ENCODE measurements around the gene AUH. TPM values are rescaled to one million over a fixed set of nuclear protein-coding genes. Genes with fewer than 3 reads are reported as not detected.

Gene AUH
- total RNA-seq, 1 experiment from 2014 or later, result 21.7 TPM

DNA sequence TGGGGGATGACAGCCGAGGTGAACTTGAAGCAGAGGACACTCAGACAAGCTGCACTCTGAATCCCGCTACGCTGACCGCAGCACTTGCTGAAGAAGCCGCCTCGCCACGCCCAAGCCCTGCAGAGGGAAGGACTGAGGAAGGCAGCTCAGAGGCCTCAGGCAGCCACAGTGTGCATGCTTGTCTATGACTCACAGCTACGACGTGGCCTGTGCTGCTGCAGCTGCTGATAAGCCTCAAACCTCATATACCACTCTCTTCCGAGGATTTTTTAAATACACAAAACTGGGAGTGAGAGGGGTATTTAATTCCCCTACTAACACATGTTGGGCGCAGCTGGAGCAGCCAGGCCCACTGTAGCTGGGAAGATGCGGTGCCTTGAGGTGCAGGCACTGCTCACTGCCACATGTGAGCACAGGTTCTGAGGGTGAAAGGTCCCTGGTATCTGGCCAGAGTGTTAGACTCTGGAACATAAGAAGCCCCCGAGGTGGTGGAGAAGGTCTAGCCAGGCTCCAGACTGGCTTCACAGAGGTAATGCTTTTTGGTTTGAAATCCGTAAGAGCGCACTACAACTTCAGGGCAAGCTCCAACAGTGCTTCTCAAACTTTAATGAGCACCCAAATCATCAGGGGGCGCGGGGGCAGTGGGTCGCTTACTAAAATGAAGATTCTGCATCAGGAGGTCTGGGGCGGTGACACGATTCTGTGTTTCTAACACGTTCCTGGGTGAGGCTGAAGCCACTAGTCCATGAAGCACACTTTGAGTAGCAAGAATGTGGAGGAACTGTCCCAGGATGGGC, 196.8 kb downstream of the AUH start:
- no peak overlapping the region for H3K4me2 ChIP-seq (ENCODE audit: insufficient read depth, insufficient read length, low read length)
- H3K27ac Mint-ChIP-seq, result no peak overlapping the region

More for the DNA sequence above, 196.8 kb downstream of the AUH start:
- Histone ChIP-seq H2AK5ac (ENCODE audit: insufficient read length, low read length) (no peak overlapping the region), H4K8ac (replicated peaks; ENCODE audit: insufficient read length, low read depth, low read length) (no peak overlapping the region), H3K23me2 (ENCODE audit: insufficient read length, low read depth, low read length, poor library complexity, severe bottlenecking) (no peaks in the 10 kb centered on the region), H4K20me1 (ENCODE audit: control insufficient read depth, insufficient read depth, insufficient read length) (no peaks in the 10 kb centered on the region), H3K27ac (ENCODE audit: insufficient read length, low read depth, low read length) (no peak overlapping the region), H3K4ac (ENCODE audit: low read depth, low read length) (no peak overlapping the region), H3K4me1 (ENCODE audit: insufficient read depth, low read length) (no peaks in the 10 kb centered on the region; the same call in 1 of the 2 replicates), H2BK15ac (ENCODE audit: low read depth, low read length) (no peak overlapping the region), H4K91ac (ENCODE audit: insufficient read length, low read depth, low read length) (no peak overlapping the region), H2BK120ac (ENCODE audit: low read depth, low read length, poor library complexity, severe bottlenecking) (no peak overlapping the region), H3K18ac (ENCODE audit: insufficient read length, low read depth, low read length) (no peak overlapping the region), H2BK12ac (ENCODE audit: insufficient read length, low read depth, low read length) (no peak overlapping the region), H3K9me3 (ENCODE audit: control insufficient read depth, low read depth, low read length) (no peaks in the 10 kb centered on the region), H3K56ac (ENCODE audit: insufficient read length, low read depth, low read length) (no peak overlapping the region), H4K5ac (ENCODE audit: insufficient read length, low read depth, low read length) (no peak overlapping the region), H3K79me2 (ENCODE audit: insufficient read depth, low read length) (no peaks in the 10 kb centered on the region), H3K14ac (ENCODE audit: insufficient read depth, low read length) (no peak overlapping the region; the same call in 1 of the 2 replicates), H3K23ac (ENCODE audit: insufficient read length, low read depth, low read length) (no peak overlapping the region), H2AFZ (ENCODE audit: low read length) (no peak overlapping the region), H2BK20ac (ENCODE audit: low read depth, low read length, poor library complexity, severe bottlenecking) (no peak overlapping the region), H2BK5ac (ENCODE audit: insufficient read length, low read length) (no peak overlapping the region), H3K27me3 (ENCODE audit: insufficient read depth, low read length) (no peaks in the 10 kb centered on the region), H3K79me1 (ENCODE audit: insufficient read depth, low read depth, low read length, poor library complexity, severe bottlenecking) (no peaks in the 10 kb centered on the region), H3K9ac (ENCODE audit: extremely low read depth, insufficient read length, low read length) (no peak overlapping the region), H3T11ph (ENCODE audit: low read length) (no peak overlapping the region)
- peaks cover 1% of the 10 kb centered on the region for H3K27me3 Mint-ChIP-seq (ENCODE audit: low read depth)
- no peak overlapping the region for H3K4me3 Mint-ChIP-seq
- H3K36me3 Mint-ChIP-seq (ENCODE audit: insufficient read depth in 1 of 3, low read depth in 3 of 3), result no peaks in the 10 kb centered on the region
- no CpG with 5 or more reads among the region's 21 CpGs for WGBS (ENCODE audit: extremely low coverage, insufficient read length, low lambda C conversion rate)
- TF ChIP-seq, protein P1, sequence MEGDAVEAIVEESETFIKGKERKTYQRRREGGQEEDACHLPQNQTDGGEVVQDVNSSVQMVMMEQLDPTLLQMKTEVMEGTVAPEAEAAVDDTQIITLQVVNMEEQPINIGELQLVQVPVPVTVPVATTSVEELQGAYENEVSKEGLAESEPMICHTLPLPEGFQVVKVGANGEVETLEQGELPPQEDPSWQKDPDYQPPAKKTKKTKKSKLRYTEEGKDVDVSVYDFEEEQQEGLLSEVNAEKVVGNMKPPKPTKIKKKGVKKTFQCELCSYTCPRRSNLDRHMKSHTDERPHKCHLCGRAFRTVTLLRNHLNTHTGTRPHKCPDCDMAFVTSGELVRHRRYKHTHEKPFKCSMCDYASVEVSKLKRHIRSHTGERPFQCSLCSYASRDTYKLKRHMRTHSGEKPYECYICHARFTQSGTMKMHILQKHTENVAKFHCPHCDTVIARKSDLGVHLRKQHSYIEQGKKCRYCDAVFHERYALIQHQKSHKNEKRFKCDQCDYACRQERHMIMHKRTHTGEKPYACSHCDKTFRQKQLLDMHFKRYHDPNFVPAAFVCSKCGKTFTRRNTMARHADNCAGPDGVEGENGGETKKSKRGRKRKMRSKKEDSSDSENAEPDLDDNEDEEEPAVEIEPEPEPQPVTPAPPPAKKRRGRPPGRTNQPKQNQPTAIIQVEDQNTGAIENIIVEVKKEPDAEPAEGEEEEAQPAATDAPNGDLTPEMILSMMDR (conservative IDR thresholded peaks at IDR 0.05), result no peak
- H3K9me3 Mint-ChIP-seq, result no peaks in the 10 kb centered on the region
- peaks cover 22 to 31% of the 10 kb centered on the region in 2 experiments for H3K4me1 Mint-ChIP-seq
- no peak for DNase-seq

Other genes starting within 250 kb of the AUH start
- 7.6 and 8.4 TPM in 2 replicates for gene NFIL3, start 61.9 kb upstream of the AUH start, total RNA-seq (2021)